Stimulated activated CD4-positive, alpha-beta T cell treated with anti-CD3 and anti-CD28 coated beads, Interleukin-4, amount 100 ng/mL, for 1 hour (primary cell): ENCODE data around the gene ARRDC3.
"Not testable (repeated sequence)": the region's sequence is repeated elsewhere in the genome, so short reads cannot be mapped to it uniquely, and the experiment has no call there.

ENCODE experiments used
- DNase-seq: peaks from one replicate; pipeline ENCODE4 v3.0.0-alpha.2; 2020

Gene ARRDC3, protein sequence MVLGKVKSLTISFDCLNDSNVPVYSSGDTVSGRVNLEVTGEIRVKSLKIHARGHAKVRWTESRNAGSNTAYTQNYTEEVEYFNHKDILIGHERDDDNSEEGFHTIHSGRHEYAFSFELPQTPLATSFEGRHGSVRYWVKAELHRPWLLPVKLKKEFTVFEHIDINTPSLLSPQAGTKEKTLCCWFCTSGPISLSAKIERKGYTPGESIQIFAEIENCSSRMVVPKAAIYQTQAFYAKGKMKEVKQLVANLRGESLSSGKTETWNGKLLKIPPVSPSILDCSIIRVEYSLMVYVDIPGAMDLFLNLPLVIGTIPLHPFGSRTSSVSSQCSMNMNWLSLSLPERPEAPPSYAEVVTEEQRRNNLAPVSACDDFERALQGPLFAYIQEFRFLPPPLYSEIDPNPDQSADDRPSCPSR

DNA sequence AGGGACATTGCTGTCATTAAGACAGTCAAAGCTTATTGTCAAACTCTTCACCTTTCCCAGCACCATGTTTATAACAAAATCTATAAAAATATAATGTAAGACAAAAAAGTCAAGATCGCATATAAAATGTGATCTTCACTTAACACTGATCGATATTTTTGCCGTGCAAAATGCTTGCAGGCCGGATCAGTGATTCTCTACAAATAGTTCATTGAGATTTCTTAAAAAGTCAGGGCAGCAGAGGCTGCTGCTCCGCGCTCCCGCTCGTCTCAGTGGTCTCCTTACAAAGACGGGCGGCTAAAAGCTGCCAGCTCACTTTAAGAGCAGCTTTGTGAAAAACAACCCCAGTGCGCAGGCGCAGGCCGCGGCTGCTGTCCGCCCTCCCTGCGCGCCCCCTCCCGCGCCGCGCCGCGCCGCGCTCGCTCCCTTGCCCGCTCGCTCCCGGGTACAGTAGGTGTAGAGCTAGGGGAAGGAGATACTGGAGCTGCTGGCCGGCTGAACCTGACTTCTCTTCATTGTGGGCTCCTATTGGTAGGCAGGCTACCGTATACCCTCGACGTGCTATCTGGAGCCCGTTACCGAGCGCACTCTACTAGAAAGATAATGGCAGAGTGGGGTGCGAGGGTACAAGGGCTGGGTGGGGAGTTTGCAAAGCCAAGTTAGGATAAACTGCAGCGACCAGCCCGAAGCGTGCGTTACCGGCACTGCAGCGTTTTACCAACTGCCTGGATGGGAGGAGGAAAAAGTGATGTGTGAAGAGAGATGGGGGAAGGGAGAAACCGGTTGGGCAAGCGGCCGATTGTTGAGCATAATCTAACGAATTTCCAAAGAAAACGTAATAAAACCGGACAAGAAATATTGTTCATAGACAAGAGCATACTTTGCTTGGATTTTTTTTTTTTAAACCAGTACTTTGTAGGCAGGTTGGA is at the start of gene ARRDC3:
Gene ARRDC3 (minus strand): TSS at position 291 of the 929 bp plus-strand sequence. CDS start 225 bp downstream, at position 66.
- DNase-seq: peak; percentile 96

DNA sequence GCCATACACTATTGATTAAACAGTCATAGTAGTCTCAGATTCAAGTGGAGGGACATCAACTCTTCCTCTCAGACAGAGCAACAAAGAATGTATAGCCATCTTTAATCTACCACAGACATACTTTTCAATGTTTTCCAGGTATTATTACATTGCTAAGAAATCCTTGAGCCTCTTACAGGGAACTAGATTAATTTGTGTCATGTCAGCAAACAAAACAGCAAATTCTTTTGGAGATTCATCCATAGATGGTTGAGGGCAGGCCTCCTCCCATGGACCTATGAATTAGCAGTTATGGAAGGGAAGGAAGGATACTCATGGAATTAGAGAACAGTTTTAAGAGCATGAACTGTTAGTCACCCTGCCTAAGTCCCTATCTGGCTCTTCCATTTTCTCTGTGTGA is 47.8 kb upstream of the ARRDC3 start:
- no peak for DNase-seq

DNA sequence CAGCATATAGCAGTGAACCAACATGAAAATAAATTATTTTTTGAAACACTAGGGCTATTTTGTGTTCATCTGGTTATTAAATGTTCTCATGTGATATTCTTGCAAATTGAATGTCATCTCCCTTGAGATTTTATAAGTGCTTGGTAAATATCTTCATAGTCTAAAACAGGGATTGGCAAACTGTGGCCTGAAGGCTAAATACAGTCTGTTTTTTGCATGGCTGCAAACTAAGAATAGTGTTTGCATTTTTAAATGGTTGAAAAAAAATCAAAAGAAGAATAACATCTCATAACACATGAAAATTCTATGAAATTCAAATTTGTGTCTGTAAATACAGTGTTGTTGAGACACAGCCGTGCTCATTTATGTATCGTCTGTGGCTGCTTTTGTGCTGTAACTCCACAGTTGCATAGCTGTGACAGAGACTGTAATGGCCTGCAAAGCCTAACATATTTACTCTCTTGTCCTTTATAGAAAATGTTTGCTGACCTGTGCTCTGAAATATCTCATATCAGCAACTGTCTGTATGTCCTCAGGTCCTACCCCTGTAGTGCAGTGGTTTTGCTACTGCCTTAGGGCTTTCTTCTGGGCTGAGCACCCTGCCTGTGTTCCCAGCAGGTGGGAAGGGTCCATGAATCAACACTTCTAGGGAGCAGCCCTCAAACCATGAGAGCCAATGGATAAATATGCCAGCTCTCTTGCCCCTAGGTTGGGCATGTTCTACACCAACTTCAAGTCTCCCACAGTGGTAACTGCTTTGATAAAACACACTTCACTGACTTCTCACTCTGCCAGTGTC is 41.7 kb upstream of the ARRDC3 start:
- no peak for DNase-seq

DNA sequence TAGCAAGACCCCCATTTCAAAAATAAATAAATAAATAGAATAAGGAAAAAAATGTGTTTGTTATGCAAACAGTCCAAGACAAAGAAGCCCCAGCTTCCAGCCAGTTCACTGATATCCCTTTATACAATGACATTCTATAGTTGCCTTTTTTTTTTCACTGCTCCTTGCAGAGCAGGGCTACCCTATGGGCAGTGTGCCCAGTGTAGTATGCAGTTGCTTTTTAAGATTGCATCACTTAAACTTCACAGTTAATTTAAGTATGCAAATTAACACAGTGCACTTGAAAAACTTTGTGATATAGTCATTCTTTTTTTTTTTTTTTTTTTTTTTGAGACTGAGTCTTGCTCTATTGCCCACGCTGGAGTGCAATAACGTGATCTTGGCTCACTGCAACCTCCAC is 40.8 kb upstream of the ARRDC3 start:
- no peak for DNase-seq

DNA sequence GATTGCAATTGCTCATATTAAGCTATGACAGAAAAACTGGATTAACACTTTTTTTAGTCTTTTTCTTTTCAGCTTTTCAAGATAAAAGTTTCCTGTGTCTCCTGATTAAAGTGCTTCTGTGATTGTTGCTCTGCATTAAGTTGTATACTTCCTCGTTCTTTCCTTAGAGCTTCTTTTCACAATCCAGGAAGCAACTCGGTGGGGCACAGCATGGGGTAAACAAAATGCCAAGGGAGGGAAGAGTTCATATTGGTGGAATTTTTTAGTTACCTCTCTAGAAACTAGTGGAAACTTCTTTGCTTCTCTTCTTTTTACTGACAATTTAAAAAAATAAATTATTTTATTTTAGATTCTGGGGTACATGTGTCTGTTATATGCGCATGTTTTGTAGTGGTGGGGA is 37.8 kb upstream of the ARRDC3 start:
- no peak for DNase-seq

DNA sequence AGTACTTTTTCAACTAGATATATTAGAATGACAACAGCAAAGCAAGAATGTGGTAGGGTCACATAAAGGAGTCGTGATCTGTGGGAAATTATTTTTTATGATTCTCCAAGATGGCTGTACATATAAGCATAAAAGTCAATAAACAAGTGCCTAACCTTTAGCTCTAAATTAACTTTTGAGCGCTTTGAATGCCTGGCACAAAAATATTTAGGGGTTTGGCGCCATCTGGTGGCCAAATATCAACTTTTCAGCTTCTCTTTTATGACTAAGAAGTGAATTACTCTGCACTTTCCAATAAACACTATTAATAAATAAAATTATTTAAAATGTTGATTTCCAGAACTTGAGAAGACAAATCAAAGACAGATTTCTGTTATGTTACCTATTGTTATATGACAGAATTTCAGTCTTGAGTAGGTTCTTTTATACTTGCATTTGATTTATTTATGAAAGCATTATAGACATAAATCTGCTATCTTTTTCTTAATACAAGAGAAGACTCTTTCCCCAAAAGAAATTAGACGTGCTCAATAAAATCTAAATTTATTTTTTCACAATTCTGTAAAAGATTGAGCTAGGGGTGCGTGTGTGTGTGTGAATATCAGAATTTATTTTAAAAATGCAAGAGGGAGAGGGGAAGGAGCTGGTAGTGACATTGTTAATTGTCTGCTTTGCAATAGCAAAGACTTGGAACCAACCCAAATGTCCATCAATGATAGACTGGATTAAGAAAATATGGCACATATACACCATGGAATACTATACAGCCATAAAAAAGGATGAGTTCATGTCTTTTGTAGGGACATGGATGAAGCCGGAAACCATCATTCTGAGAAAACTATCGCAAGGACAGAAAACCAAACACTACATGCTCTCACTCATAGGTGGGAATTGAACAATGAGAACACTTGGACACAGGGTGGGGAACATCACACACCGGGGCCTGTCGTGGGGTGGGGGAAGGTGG is 36.7 kb upstream of the ARRDC3 start:
- DNase-seq: peak; percentile 66

DNA sequence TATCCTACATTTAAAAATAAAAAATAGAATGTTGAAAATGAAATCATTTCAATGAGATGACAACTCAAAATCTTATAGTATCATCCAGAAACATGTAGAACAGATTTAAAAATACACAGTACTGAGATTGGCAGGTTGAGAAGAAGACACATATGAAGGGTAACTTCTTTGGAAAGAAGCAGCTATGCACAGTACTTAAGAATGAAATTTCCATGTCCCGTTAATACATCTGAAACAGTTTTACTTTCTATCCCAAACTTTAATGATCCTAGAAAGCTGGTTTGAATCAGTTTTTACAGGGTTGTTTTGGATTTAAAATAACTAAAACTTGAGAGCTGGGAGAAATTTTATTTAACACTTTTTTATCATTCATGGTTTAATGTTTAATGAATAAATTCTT is 36.0 kb upstream of the ARRDC3 start:
- DNase-seq: no peak

DNA sequence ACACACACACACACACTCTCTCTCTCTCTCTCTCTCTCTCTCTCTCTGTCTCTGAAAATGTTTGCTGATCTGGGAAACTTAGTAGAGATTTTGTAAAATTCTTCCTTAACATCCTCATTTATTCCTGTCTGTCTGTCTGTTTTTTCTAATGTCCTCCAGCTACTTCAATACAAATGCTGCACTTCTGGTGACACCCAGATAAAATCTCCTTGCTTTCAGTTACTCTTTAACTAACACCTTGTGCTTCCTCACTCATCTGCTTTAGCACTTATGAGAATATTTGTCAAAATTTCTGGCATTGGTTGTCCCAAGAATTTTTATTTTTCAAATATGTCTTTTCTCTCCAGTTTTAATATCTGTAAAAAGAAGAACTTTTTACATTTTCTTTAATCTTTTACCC is 35.0 kb upstream of the ARRDC3 start:
- DNase-seq: no peak

DNA sequence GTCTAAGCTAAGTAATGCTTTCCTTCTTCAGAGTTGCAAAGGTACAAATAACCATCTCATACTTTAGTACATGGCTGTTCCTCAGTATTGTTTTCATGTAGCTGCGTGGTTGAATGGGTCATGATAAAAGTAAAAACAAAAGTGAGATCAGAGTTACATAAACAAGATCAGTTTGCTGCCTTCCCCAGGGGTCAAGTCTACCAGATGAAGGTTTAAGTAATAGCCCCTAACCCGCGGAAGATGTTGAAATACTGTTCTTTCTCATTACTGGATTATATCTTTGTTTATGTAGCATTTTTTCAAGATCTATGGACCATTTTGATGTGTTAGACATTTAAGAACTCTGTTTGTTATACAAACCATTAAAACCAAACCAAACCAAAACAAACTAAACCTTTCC is 34.1 kb upstream of the ARRDC3 start:
- DNase-seq: no peak

DNA sequence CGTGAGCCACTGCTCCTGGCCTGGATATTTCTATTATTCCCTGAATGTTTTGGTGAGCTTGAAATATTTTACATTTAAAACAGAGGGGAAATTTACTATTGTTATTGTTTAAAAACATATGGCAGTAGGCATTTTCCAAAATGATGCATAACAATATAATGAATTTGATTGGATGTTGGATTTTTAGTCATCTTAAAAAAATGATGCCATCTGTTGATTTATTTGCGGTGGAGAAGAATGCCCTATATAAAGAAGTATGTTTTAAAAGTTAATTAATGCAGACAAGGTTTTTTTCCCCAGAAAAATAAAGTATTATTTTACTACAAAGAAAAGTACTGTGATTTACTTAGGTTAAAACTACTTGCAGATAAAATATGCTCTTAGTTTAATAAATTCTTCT is 33.4 kb upstream of the ARRDC3 start:
- DNase-seq: no peak

DNA sequence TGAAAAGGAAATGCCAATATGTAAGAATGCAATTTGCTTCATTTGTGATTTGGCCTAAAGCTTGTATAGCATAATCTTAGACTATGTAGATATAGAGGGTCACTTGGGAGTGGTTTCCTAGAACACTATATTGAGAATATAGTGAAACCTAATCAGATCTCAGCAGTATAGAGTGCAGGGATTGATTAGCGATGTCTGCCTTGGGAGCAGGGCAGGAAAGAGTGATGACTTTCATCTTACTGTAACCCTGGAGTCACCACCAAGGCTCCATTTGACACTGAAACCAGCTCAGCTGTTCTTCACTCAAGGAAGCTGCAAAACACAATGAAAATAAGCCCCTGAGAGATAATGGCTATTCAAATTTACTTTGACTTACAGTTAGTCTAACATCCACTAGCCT is 26.2 kb upstream of the ARRDC3 start:
- DNase-seq: no peak

DNA sequence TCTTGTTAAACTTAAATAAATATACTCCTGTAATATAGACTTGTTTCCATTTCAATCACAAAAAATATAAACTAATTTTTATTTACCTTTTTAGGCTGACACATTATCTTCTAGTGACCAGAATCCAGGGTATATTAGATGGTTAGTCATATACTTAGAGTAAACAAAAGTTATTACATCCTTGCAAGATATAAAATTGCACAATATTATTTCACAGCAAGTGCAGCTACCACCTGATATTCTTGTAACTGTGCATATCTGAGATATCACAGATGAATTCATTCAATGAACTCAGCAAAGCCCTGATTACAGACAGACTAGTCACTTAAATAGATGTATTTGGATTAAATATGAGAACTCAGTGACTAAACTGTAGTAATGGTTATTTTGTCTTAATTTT is 25.6 kb upstream of the ARRDC3 start:
- DNase-seq: no peak

DNA sequence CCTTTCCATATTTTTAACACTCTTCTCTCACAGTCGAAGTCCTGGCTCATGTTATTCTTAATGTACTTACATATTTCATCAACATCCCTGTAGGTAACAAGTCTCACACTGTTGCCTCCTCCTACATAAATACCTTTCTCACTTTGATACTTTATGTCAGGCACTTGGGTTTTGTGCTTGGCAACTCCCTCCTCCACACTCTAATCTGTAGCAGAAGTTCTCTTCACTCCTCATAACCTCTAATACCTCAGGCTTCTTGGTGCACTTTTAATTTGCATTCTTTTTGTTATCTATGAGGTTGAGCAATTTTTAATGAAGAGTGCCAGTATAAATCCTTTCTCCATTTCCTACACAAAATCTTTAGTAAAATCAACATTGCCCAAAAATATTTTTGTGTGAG is 24.1 kb upstream of the ARRDC3 start:
- DNase-seq: no peak

DNA sequence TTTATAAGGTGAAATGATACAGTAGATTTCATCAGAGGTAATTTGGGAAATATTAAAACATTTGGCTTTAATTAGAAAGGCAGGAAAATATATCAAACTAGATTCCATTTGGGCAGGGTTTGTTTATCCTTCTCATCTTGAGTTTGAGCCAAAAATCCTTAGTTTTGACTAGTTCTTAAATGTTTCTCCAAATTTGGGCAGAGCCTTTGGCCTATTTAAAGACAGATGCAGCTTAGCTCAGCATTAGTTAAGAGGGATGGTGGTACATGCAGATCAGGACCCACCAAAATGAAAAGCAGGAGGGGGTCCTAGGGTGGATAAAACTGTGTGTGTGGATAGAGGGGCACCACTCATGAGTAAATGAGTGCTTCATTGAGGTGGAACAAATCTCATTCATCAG is 20.3 kb upstream of the ARRDC3 start:
- no peak for DNase-seq

DNA sequence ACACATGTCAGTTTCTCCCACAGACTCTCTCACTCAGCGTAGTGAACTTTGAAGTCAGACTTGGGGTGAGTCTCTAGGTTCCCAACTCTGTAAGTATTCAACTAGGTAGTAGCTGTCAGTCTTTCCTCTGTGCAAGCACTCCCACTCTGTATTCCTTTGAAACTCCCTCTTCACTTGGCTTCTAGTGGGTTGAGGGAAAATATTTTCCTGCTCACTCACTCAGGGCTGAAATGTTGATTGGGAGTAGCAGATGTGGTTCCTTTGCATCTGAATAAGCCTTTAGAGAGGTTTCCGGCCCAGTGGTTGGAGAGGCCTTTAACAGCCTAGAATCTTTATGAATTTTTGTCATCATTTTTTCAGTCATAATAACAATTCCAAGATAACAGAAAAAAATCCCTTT is 18.1 kb upstream of the ARRDC3 start:
- DNase-seq: no peak

DNA sequence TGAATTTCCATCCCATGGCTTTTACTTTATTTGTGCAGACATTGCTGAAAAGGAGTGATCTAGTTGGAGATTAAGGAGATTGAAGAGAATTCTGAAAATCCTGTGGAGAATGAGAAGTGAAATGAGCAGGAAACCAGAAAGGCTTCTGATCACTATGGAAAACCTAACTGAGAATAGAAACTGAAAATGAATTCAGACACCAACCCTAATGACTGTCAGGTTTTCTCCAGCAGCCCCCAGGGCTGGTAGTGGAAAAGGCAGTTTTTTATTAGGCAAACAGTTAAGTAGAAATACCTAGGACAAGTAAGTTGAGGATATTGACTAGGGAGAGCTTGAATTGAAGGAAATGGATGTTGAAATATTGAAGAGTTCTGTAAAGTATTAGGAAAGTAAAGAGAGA is 14.7 kb upstream of the ARRDC3 start:
- DNase-seq: no peak

DNA sequence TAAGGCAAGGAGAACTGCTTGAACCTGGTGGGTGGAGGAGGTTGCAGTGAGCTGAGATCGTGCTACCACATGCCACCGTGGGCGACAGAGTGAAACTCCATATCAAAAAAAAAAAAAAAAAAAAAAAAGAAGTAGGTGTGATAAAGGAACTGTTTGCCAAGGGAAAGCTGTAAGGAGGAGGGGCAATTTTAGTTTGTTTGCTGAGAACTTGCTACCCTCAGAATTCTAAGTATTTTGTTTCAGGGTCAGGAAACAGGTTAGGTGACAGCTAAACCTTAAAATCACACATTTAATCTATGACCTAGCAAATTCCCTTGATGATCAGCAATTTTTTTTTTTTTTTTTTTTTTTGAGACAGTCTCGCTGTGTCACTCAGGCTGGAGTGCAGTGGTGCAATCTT is 7.2 kb upstream of the ARRDC3 start:
- no peak for DNase-seq

DNA sequence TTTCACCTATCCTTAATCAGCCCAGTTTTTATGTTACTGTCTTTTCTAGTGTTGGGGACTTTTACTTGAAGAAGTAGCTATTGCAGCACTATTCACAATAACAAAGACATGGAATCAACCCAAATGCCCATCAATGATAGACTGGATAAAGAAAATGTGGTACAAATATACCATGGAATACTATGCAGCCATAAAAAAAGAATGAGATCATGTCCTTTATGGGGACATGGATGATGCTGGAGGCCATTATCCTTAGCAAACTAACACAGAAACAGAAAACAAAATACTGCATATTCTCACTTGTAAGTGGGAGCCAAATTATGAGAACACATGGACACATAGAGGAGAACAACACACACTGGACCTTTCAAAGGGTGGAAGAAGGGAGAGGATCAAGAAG is 6.4 kb upstream of the ARRDC3 start:
- DNase-seq: not testable (repeated sequence)

DNA sequence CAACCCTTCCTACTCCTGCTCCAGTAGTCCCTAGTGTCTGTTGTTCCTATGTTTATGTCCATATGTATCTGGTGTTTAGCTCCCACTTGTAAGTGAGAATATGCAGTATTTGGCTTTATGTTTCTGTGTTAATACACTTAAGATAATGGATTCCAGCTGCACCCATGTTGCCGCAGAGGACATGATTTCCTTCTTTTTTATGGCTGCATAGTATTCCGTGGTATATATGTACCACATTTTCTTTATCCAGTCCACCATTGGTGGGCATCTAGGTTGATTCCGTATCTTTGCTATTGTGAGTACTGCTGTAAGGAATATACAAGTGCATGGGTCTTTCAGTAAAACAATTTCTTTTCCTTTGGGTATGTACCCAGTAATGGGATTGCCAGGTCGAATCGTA is 5.2 kb upstream of the ARRDC3 start:
- no peak for DNase-seq

DNA sequence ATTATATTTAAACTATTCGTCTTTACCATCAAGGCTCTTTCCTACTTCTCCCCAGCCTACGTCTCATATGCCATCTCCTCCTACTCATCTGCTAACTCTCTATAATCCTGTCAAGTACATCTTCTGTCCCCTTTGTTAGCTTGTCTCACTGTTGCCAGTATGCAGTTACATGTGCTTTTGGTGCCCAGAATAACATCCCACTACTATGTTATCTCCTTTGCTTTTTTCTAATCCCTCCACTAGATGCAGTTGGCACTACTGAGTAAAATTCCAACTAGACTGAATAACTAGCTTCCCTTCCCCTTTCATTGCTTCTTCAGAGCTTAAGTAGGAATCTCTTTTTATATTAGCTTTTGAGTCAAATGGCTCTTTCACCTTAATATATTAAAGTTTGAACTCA is 3.0 kb upstream of the ARRDC3 start:
- DNase-seq: no peak

DNA sequence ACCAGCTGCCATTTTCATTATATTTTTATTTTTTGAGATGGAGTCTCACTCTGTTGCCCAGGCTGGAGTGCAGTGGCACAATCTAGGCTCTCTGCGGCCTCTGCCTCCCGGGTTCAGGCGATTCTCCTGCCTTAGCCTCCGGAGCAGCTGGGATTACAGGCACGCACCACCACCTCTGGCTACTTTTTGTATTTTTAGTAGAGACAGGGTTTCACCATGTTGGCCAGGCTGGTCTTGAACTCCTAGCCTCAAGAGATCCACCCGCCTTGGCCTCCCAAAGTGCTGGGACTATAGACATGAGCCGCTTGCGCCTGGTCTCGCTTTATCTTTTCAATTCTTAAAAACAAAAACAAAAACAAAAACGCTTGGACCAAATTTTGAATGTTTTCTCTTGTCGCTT is 2.5 kb upstream of the ARRDC3 start:
- DNase-seq: not testable (repeated sequence)
